Fibroblast of the conjunctiva (primary cell): Measurements from ENCODE around the gene CCNDBP1.
A peak's percentile ranks its signal among the peaks of the same experiment; 100 is the strongest.
"Not testable (repeated sequence)": the region's sequence is repeated elsewhere in the genome, so short reads cannot be mapped to it uniquely, and the experiment has no call there.

ENCODE experiments used
- DNase-seq: peaks from one replicate; pipeline ENCODE4 v3.0.0-alpha.2; 2010; ENCODE audit warnings: low read depth

Gene CCNDBP1

GRCh38 chr15:43185157-43186002 lies at the start of gene CCNDBP1:
Gene CCNDBP1, plus strand, starts transcription at chr15:43185403. Its CDS starts 96 bp downstream, at chr15:43185499.
- peak; percentile 54 for DNase-seq

GRCh38 chr15:43143203-43143941 lies 41.8 kb upstream of the CCNDBP1 start:
- no peak for DNase-seq

GRCh38 chr15:43144512-43144911 lies 40.7 kb upstream of the CCNDBP1 start:
- no peak for DNase-seq

GRCh38 chr15:43146184-43146583 lies 39.0 kb upstream of the CCNDBP1 start:
- DNase-seq: no peak

- peak; percentile 68 for DNase-seq
These were observed 34.8 kb upstream of the CCNDBP1 start for GRCh38 chr15:43150191-43150929.

- no peak for DNase-seq
These were observed 33.5 kb upstream of the CCNDBP1 start for GRCh38 chr15:43151688-43152087.

- DNase-seq: no peak
These were observed 31.9 kb upstream of the CCNDBP1 start for GRCh38 chr15:43153269-43153668.

GRCh38 chr15:43165801-43166325 lies 19.3 kb upstream of the CCNDBP1 start:
- DNase-seq: no peak

GRCh38 chr15:43167261-43167660 lies 17.9 kb upstream of the CCNDBP1 start:
- DNase-seq: not testable (repeated sequence)

GRCh38 chr15:43168192-43169107 lies 16.8 kb upstream of the CCNDBP1 start:
- no peak for DNase-seq

GRCh38 chr15:43169888-43170287 lies 15.3 kb upstream of the CCNDBP1 start:
- DNase-seq: no peak

GRCh38 chr15:43175656-43176309 lies 9.4 kb upstream of the CCNDBP1 start:
- DNase-seq: not testable (repeated sequence)

GRCh38 chr15:43177147-43177546 lies 8.1 kb upstream of the CCNDBP1 start:
- DNase-seq: not testable (repeated sequence)

- no peak for DNase-seq
These were observed 1.9 kb upstream of the CCNDBP1 start for GRCh38 chr15:43183270-43183669.

GRCh38 chr15:43184407-43185124 lies 637 bp upstream of the CCNDBP1 start:
- DNase-seq: no peak

- no peak for DNase-seq
These were observed 775 bp downstream of the CCNDBP1 start for GRCh38 chr15:43186003-43186353.

GRCh38 chr15:43187544-43188155 lies 2.4 kb downstream of the CCNDBP1 start:
- DNase-seq: peak; percentile 57

- DNase-seq: no peak
These were observed 4.1 kb downstream of the CCNDBP1 start for GRCh38 chr15:43189296-43189695.

- no peak for DNase-seq
These were observed 5.0 kb downstream of the CCNDBP1 start for GRCh38 chr15:43190178-43190577.

- DNase-seq: no peak
These were observed 8.5 kb downstream of the CCNDBP1 start for GRCh38 chr15:43193710-43194109.
